ENCODE data around the gene SMO. TPM values are rescaled to one million over a fixed set of nuclear protein-coding genes. Genes with fewer than 3 reads are reported as not detected.

SMO gene
- total and polyA plus RNA-seq, 9 of the 15 experiments (the other 6 are each of a cell fraction or from before 2014, with no cell fraction given): 0.05 to 0.13 (median 0.10) TPM; not detected in 5

DNA sequence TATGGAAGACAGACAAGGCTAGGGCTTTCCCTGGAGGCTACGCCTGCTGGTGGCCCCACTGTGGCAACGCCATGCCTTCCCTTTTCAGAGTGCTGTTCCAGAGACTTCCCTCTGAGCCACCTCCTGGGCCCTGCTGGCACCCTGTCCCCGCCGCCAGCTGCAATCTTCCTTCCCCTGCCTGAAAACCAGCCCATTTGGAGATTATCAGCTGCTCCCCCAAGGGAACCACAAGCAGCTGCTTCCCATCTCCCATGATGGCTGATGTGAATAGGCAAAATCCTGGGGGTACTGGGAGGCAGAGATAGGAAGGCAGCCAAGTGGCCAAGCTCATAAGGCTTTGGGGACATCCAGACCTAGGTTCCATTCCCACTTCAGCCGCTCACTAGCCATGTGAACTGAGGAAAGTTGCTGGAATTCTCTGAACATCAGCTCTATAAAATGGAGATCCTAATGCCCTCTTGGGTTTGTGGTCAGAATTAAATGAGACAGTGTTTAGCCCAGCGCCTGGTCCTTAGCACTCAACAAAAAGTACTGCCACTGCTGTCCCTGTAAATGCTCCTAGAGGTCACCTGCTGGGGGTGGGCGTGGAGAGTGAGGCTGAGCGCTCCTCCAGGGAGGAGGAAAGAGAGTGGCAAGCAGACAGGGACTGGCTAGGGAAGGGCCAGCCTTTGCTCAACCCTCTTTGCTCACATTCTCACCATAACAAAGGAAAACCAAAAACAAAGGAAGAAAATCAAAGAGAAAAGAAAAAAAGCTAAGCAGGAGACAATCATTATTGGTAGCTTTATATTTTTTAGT lies 38.0 kb upstream of the SMO start (continued):
- TF ChIP-seq MAX (CRISPR knock-in tag; IDR thresholded peaks at IDR 0.05) (peak; percentile 71), ZNF282 (CRISPR knock-in tag; IDR thresholded peaks at IDR 0.05) (no peak), KHSRP (IDR thresholded peaks at IDR 0.05) (peak; percentile 78), ZNF347 (CRISPR knock-in tag; IDR thresholded peaks at IDR 0.05; ENCODE audit: low read depth) (no peak), ASH1L (IDR thresholded peaks at IDR 0.05; ENCODE audit: borderline replicate concordance, low read depth, partially characterized antibody) (no peak), BACH1 (tag; IDR thresholded peaks at IDR 0.05) (0 out of 2 replicates have a peak, but pooled peaks have one; percentile 26), NFE2 (IDR thresholded peaks at IDR 0.05; ENCODE audit: low read depth) (peak; percentile 90), U2AF1 (optimal IDR thresholded peaks at IDR 0.05; ENCODE audit: low read depth, low read length) (no peak), POLR3G (IDR thresholded peaks at IDR 0.05; ENCODE audit: extremely low read depth, insufficient read length, insufficient replicate concordance) (no peak), U2AF2 (optimal IDR thresholded peaks at IDR 0.05; ENCODE audit: low read depth, low read length) (no peak), ZNF184 (CRISPR knock-in tag; IDR thresholded peaks at IDR 0.05) (no peak), HDAC6 (IDR thresholded peaks at IDR 0.05; ENCODE audit: low read depth, low read length) (no peak), NEUROD1 (IDR thresholded peaks at IDR 0.05; ENCODE audit: borderline replicate concordance, low read depth, low read length, partially characterized antibody) (peak; percentile 29), ZNF41 (CRISPR knock-in tag; conservative IDR thresholded peaks at IDR 0.05) (peak; percentile 75; the same call in 1 of the 2 replicates), SRSF9 (IDR thresholded peaks at IDR 0.05; ENCODE audit: borderline replicate concordance, low read depth, low read length) (no peak), ZNF324 (CRISPR knock-in tag; IDR thresholded peaks at IDR 0.05) (peak; percentile 70; the same call in 1 of the 2 replicates), DDX20 (tag; IDR thresholded peaks at IDR 0.05; ENCODE audit: low read depth) (no peak), GABPB2 (CRISPR knock-in tag; conservative IDR thresholded peaks at IDR 0.05) (no peak), PHB2 (IDR thresholded peaks at IDR 0.05; ENCODE audit: low read depth) (peak; percentile 97), MAZ (CRISPR knock-in tag; conservative IDR thresholded peaks at IDR 0.05 in 1 of 2, IDR thresholded peaks at IDR 0.05 in 1 of 2) (peak in 1 of 2 experiments; percentile 86; a peak in 2 of 4 replicates), NFIX (CRISPR knock-in tag; IDR thresholded peaks at IDR 0.05; ENCODE audit: low read depth) (no peak), TBP (optimal IDR thresholded peaks at IDR 0.05; ENCODE audit: low read depth, low read length) (no peak)
- TF ChIP-seq, protein P1, sequence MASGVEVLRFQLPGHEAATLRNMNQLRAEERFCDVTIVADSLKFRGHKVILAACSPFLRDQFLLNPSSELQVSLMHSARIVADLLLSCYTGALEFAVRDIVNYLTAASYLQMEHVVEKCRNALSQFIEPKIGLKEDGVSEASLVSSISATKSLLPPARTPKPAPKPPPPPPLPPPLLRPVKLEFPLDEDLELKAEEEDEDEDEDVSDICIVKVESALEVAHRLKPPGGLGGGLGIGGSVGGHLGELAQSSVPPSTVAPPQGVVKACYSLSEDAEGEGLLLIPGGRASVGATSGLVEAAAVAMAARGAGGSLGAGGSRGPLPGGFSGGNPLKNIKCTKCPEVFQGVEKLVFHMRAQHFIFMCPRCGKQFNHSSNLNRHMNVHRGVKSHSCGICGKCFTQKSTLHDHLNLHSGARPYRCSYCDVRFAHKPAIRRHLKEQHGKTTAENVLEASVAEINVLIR (CRISPR knock-in tag; IDR thresholded peaks at IDR 0.05): peak; percentile 47; the same call in 1 of the 2 replicates
- TF ChIP-seq, protein P2, sequence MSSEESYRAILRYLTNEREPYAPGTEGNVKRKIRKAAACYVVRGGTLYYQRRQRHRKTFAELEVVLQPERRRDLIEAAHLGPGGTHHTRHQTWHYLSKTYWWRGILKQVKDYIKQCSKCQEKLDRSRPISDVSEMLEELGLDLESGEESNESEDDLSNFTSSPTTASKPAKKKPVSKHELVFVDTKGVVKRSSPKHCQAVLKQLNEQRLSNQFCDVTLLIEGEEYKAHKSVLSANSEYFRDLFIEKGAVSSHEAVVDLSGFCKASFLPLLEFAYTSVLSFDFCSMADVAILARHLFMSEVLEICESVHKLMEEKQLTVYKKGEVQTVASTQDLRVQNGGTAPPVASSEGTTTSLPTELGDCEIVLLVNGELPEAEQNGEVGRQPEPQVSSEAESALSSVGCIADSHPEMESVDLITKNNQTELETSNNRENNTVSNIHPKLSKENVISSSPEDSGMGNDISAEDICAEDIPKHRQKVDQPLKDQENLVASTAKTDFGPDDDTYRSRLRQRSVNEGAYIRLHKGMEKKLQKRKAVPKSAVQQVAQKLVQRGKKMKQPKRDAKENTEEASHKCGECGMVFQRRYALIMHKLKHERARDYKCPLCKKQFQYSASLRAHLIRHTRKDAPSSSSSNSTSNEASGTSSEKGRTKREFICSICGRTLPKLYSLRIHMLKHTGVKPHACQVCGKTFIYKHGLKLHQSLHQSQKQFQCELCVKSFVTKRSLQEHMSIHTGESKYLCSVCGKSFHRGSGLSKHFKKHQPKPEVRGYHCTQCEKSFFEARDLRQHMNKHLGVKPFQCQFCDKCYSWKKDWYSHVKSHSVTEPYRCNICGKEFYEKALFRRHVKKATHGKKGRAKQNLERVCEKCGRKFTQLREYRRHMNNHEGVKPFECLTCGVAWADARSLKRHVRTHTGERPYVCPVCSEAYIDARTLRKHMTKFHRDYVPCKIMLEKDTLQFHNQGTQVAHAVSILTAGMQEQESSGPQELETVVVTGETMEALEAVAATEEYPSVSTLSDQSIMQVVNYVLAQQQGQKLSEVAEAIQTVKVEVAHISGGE (CRISPR knock-in tag; IDR thresholded peaks at IDR 0.05): peak in 1 of 3 experiments; percentile 90; a peak in 2 of 6 replicates

Data from K562 (cell line).